ENCODE measurements around the gene RAPGEF6. TPM values are rescaled to one million over a fixed set of nuclear protein-coding genes. Genes with fewer than 3 reads are reported as not detected.

RAPGEF6 gene
- total and polyA plus RNA-seq, 9 of the 15 experiments (the other 6 are each of a cell fraction or from before 2014, with no cell fraction given): 2.7 to 23.4 (median 12.7) TPM

GRCh38 chr5:131528682-131529081 is 106.3 kb downstream of the RAPGEF6 start (continued):
- TF ChIP-seq POU5F1 (IDR thresholded peaks at IDR 0.05; ENCODE audit: borderline replicate concordance, low read depth, low read length, partially characterized antibody): no peak
- no peak for TF ChIP-seq ASH1L (IDR thresholded peaks at IDR 0.05; ENCODE audit: borderline replicate concordance, low read depth, partially characterized antibody)
- TF ChIP-seq GATAD2A (IDR thresholded peaks at IDR 0.05): no peak
- no peak for TF ChIP-seq SRF (CRISPR knock-in tag; IDR thresholded peaks at IDR 0.05)
- no peak for TF ChIP-seq ELF4 (CRISPR knock-in tag; IDR thresholded peaks at IDR 0.05)
- TF ChIP-seq RAD21 (CRISPR knock-in tag; conservative IDR thresholded peaks at IDR 0.05 in 1 of 2, IDR thresholded peaks at IDR 0.05 in 1 of 2): no peak
- peak; percentile 45 for TF ChIP-seq TAL1 (IDR thresholded peaks at IDR 0.05)
- TF ChIP-seq E2F6 (IDR thresholded peaks at IDR 0.05; ENCODE audit: borderline replicate concordance in 1 of 2, extremely low read depth in 1 of 2, insufficient read depth in 1 of 2, insufficient read length in 1 of 2, low read depth in 1 of 2, low read length in 1 of 2, poor library complexity in 1 of 2, severe bottlenecking in 1 of 2): no peak
- TF ChIP-seq TSC22D4 (tag; IDR thresholded peaks at IDR 0.05): no peak
- no peak for TF ChIP-seq TAF7 (tag; IDR thresholded peaks at IDR 0.05)
- TF ChIP-seq FOXP4 (CRISPR knock-in tag; IDR thresholded peaks at IDR 0.05; ENCODE audit: borderline replicate concordance): no peak
- TF ChIP-seq HIVEP1 (CRISPR knock-in tag; IDR thresholded peaks at IDR 0.05): no peak
- TF ChIP-seq ZNF239 (CRISPR knock-in tag; IDR thresholded peaks at IDR 0.05): no peak
- TF ChIP-seq SOX6 (IDR thresholded peaks at IDR 0.05): 0 out of 2 replicates have a peak, but pooled peaks have one; percentile 8
- no peak for TF ChIP-seq SP1 (CRISPR knock-in tag; IDR thresholded peaks at IDR 0.05)
- no peak for TF ChIP-seq BCOR (IDR thresholded peaks at IDR 0.05)
- TF ChIP-seq ZNF655 (CRISPR knock-in tag; IDR thresholded peaks at IDR 0.05): no peak
- peak; percentile 33; the same call in 1 of the 2 replicates for TF ChIP-seq LEF1 (IDR thresholded peaks at IDR 0.05)
- TF ChIP-seq PHF21A (IDR thresholded peaks at IDR 0.05; ENCODE audit: borderline replicate concordance, low read depth): no peak
- no peak for TF ChIP-seq ARHGAP35 (IDR thresholded peaks at IDR 0.05; ENCODE audit: partially characterized antibody)
- TF ChIP-seq ZBTB26 (CRISPR knock-in tag; IDR thresholded peaks at IDR 0.05): no peak
- no peak for TF ChIP-seq SMAD4 (CRISPR knock-in tag; conservative IDR thresholded peaks at IDR 0.05)
- no peak for TF ChIP-seq PHF20 (IDR thresholded peaks at IDR 0.05; ENCODE audit: partially characterized antibody)
- TF ChIP-seq ZNF444 (CRISPR knock-in tag; IDR thresholded peaks at IDR 0.05): no peak
- no peak; the same call in 1 of the 2 replicates for TF ChIP-seq JUND (IDR thresholded peaks at IDR 0.05; ENCODE audit: borderline replicate concordance, low read depth, low read length)
- TF ChIP-seq JUND (tag; IDR thresholded peaks at IDR 0.05; ENCODE audit: borderline replicate concordance, low read depth, low read length): peak; percentile 27; the same call in 1 of the 3 replicates

Measured in K562 (cell line).